H1 (cell line): ENCODE measurements around the gene IL27RA. TPM values are rescaled to one million over a fixed set of nuclear protein-coding genes. Genes with fewer than 3 reads are reported as not detected.

Source experiments
- CTCF ChIA-PET: fragments of 300-600 bp; sonication (Branson Sonifier 250); formaldehyde crosslinking; loops from one replicate; lab custom pipeline; 2021; ENCODE audit not compliant: partially characterized antibody; lab: Charles Lee
- POLR2A ChIA-PET: fragments of 300-600 bp; sonication (Branson Sonifier 250); formaldehyde crosslinking; loops from one replicate; lab custom pipeline; 2021; ENCODE audit warnings: inconsistent platforms; ENCODE audit not compliant: partially characterized antibody; lab: Charles Lee
- DNase-seq, 2 experiments: peaks; one replicate each; pipeline versions ENCODE4 v3.0.0 to v3.0.0-alpha.2; 2010 to 2022; ENCODE audit warnings: low spot score in 2 of 2, low read depth in 1 of 2, mixed read lengths in 1 of 2
- FAIRE-seq: peaks from 2 replicates; lab custom pipeline; 2011; peaks lifted over from hg19 to GRCh38; lab: Jason Lieb, UNC
- H2AFZ ChIP-seq: 2 replicates; pipeline ENCODE4 v1.8.1; 2012; ENCODE audit warnings: low read length, inconsistent platforms
- H2AK5ac ChIP-seq: 2 replicates; pipeline ENCODE4 v1.6.1; 2013; ENCODE audit warnings: low read depth, low read length
- H2BK120ac ChIP-seq: replicated peaks from 2 replicates; pipeline ENCODE3; 2013; ENCODE audit warnings: low read depth, low read length, inconsistent platforms
- H2BK12ac ChIP-seq: 2 replicates; pipeline ENCODE4 v1.6.1; 2013; ENCODE audit warnings: low read depth, low read length
- H2BK15ac ChIP-seq: 2 replicates; pipeline ENCODE4 v1.6.1; 2013; ENCODE audit warnings: low read length
- H2BK20ac ChIP-seq: 2 replicates; pipeline ENCODE4 v1.6.1; 2013; ENCODE audit warnings: low read length
- H2BK5ac ChIP-seq: 2 replicates; pipeline ENCODE4 v1.6.1; 2013; ENCODE audit warnings: low read depth, low read length
- H3K14ac ChIP-seq: 2 replicates; pipeline ENCODE4 v1.6.1; 2013; ENCODE audit warnings: inconsistent platforms; ENCODE audit not compliant: insufficient read length
- H3K18ac ChIP-seq: 2 replicates; pipeline ENCODE4 v1.6.1; 2013; ENCODE audit warnings: low read length; ENCODE audit errors: extremely low read depth
- H3K23ac ChIP-seq: 2 replicates; pipeline ENCODE4 v1.6.1; 2013; ENCODE audit warnings: inconsistent platforms; ENCODE audit not compliant: insufficient read length
- H3K23me2 ChIP-seq: 2 replicates; pipeline ENCODE4 v1.6.1; 2013; ENCODE audit warnings: low read depth, low read length
- H3K27ac ChIP-seq: 2 replicates; pipeline ENCODE4 v1.6.1; 2011; ENCODE audit warnings: low read depth, low read length, inconsistent platforms
- H3K27me3 ChIP-seq, 4 experiments: replicated peaks in 1 of 4; 1 replicate in 1 of 4; 2 replicates in 3 of 4; pipeline versions ENCODE4 v1.6.1 to v1.8.1; 2011 to 2013; ENCODE audit warnings: low read length in 3 of 4, mild to moderate bottlenecking in 3 of 4, inconsistent platforms in 2 of 4, mixed read lengths in 2 of 4, moderate library complexity in 1 of 4; ENCODE audit not compliant: control insufficient read depth in 3 of 4, insufficient read depth in 3 of 4; ENCODE audit errors: extremely low read depth in 1 of 4
- H3K36me3 ChIP-seq, 4 experiments: 2 replicates each; pipeline versions ENCODE4 v1.6.1 to v1.8.1; 2011 to 2013; ENCODE audit warnings: mild to moderate bottlenecking in 4 of 4, low read length in 3 of 4, moderate library complexity in 2 of 4, control low read depth in 1 of 4, inconsistent platforms in 1 of 4; ENCODE audit not compliant: insufficient read depth in 4 of 4, control insufficient read depth in 2 of 4
- H3K4ac ChIP-seq: replicated peaks from 2 replicates; pipeline ENCODE3; 2013; ENCODE audit warnings: low read length, low read depth, mixed read lengths, inconsistent platforms; ENCODE audit not compliant: insufficient read length
- H3K4me1 ChIP-seq, 4 experiments: replicated peaks in 1 of 4; 1 replicate in 1 of 4; 2 replicates in 3 of 4; pipeline versions ENCODE4 v1.6.1 to v1.8.1; 2011 to 2013; ENCODE audit warnings: low read length in 3 of 4, inconsistent platforms in 2 of 4, mixed read lengths in 1 of 4; ENCODE audit not compliant: insufficient read depth in 4 of 4, control insufficient read depth in 3 of 4
- H3K4me2 ChIP-seq, 2 experiments: 2 replicates each; pipeline versions ENCODE4 v1.6.1 to v1.8.1; 2011 to 2013; ENCODE audit warnings: low read depth in 2 of 2, low read length in 2 of 2, control low read depth in 1 of 2, inconsistent platforms in 1 of 2, mild to moderate bottlenecking in 1 of 2; ENCODE audit not compliant: insufficient read depth in 1 of 2
- H3K4me3 ChIP-seq, 4 experiments: fragments of 200-600, 300-600 bp in 1 of 4; sonication (generic), shearing (Covaris generic), sonication (Bioruptor Twin) in 1 of 4; 2 replicates each; pipeline versions ENCODE4 v1.5.1 to v1.8.1; 2011 to 2016; ENCODE audit warnings: low read length in 4 of 4, low read depth in 3 of 4, control low read depth in 2 of 4, inconsistent platforms in 2 of 4, mild to moderate bottlenecking in 2 of 4, mixed read lengths in 1 of 4, moderate library complexity in 1 of 4; ENCODE audit not compliant: insufficient read depth in 2 of 4; ENCODE audit errors: extremely low read depth in 1 of 4
- H3K56ac ChIP-seq: replicated peaks from 2 replicates; pipeline ENCODE3; 2013; ENCODE audit warnings: low read depth, mild to moderate bottlenecking, mixed read lengths, low read length, inconsistent platforms; ENCODE audit not compliant: insufficient read length
- H3K79me1 ChIP-seq: 2 replicates; pipeline ENCODE4 v1.6.1; 2013; ENCODE audit warnings: low read depth, low read length, control low read depth
- H3K79me2 ChIP-seq, 2 experiments: 2 replicates each; pipeline versions ENCODE4 v1.6.1 to v1.8.1; 2012 to 2013; ENCODE audit warnings: low read length in 2 of 2, mild to moderate bottlenecking in 2 of 2, inconsistent platforms in 1 of 2; ENCODE audit not compliant: insufficient read depth in 2 of 2, control insufficient read depth in 1 of 2
- H3K9ac ChIP-seq, 4 experiments: replicated peaks in 1 of 4; 1 replicate in 1 of 4; 2 replicates in 3 of 4; pipeline versions ENCODE4 v1.6.1 to v1.8.1; 2011 to 2013; ENCODE audit warnings: low read depth in 3 of 4, low read length in 3 of 4, control low read depth in 2 of 4, mild to moderate bottlenecking in 2 of 4, moderate library complexity in 2 of 4, inconsistent platforms in 1 of 4; ENCODE audit errors: extremely low read depth in 1 of 4
- H3K9me3 ChIP-seq, 2 experiments: 2 replicates each; pipeline versions ENCODE4 v1.6.1 to v1.8.1; 2012 to 2013; ENCODE audit warnings: mild to moderate bottlenecking in 2 of 2, moderate library complexity in 2 of 2, control low read depth in 1 of 2, inconsistent platforms in 1 of 2, low read depth in 1 of 2, low read length in 1 of 2, mixed read lengths in 1 of 2; ENCODE audit not compliant: insufficient read depth in 2 of 2
- H4K20me1 ChIP-seq, 2 experiments: replicated peaks in 1 of 2; 2 replicates each; pipeline versions ENCODE3 to v1.8.1; 2011 to 2013; ENCODE audit warnings: inconsistent platforms in 2 of 2, low read length in 2 of 2, mild to moderate bottlenecking in 1 of 2; ENCODE audit not compliant: insufficient read depth in 2 of 2, control insufficient read depth in 1 of 2
- H4K5ac ChIP-seq: 2 replicates; pipeline ENCODE4 v1.6.1; 2013; ENCODE audit warnings: low read length, low read depth, mixed read lengths, inconsistent platforms; ENCODE audit not compliant: insufficient read length
- H4K8ac ChIP-seq: 2 replicates; pipeline ENCODE4 v1.8.0; 2013; ENCODE audit warnings: mild to moderate bottlenecking, moderate library complexity, low read length, inconsistent platforms; ENCODE audit not compliant: insufficient read depth; ENCODE audit errors: extremely low read depth
- H4K91ac ChIP-seq: replicated peaks from 2 replicates; pipeline ENCODE3; 2013; ENCODE audit warnings: low read length, mixed read lengths, inconsistent platforms; ENCODE audit not compliant: insufficient read length
- BRCA1 ChIP-seq: IDR thresholded peaks from 2 replicates; pipeline ENCODE4 v1.6.1; 2012; ENCODE audit warnings: low read depth, low read length, improper control_type of control experiment
- CREB1 ChIP-seq: IDR thresholded peaks from 2 replicates; pipeline ENCODE4 v1.6.1; 2012; ENCODE audit warnings: inconsistent platforms
- CTBP2 ChIP-seq: IDR thresholded peaks from 2 replicates; pipeline ENCODE4 v1.7.0; 2011; ENCODE audit warnings: borderline replicate concordance, mild to moderate bottlenecking, moderate library complexity, mixed read lengths, low read length; ENCODE audit not compliant: insufficient read depth, insufficient read length
- GTF2F1 ChIP-seq: IDR thresholded peaks from 2 replicates; pipeline ENCODE4 v1.6.1; 2012; ENCODE audit warnings: low read depth, low read length, improper control_type of control experiment, borderline replicate concordance
- KDM5A ChIP-seq: fragments of 200-600 bp; IDR thresholded peaks from 2 replicates; pipeline ENCODE4 v1.7.1; 2012; ENCODE audit warnings: mild to moderate bottlenecking, low read length, inconsistent platforms, mixed read lengths
- MAFK ChIP-seq: IDR thresholded peaks from 2 replicates; pipeline ENCODE4 v1.6.1; 2012; ENCODE audit warnings: low read depth, mild to moderate bottlenecking, improper control_type of control experiment, low read length
- POLR2A ChIP-seq, 2 experiments: IDR thresholded peaks; 1 replicate in 1 of 2; 2 replicates in 1 of 2; pipeline ENCODE4 v1.6.1; 2011; ENCODE audit warnings: low read depth in 2 of 2, low read length in 2 of 2, mild to moderate bottlenecking in 2 of 2; ENCODE audit errors: control extremely low read depth in 1 of 2
- RAD21 ChIP-seq, 2 experiments: IDR thresholded peaks in 1 of 2; conservative IDR thresholded peaks in 1 of 2; 2 replicates each; pipeline ENCODE4 v1.6.1; 2011; ENCODE audit warnings: low read depth in 2 of 2, low read length in 2 of 2, improper control_type of control experiment in 1 of 2, inconsistent platforms in 1 of 2, mild to moderate bottlenecking in 1 of 2, moderate library complexity in 1 of 2
- RNF2 ChIP-seq: fragments of 200-900, 300-1000 bp; sonication (generic); IDR thresholded peaks from 2 replicates; pipeline ENCODE4 v1.7.1; 2016; ENCODE audit warnings: borderline replicate concordance, low read depth, mild to moderate bottlenecking, antibody characterized with exemption, low read length; ENCODE audit not compliant: poor library complexity, severe bottlenecking; ENCODE audit errors: missing control alignments
- TAF1 ChIP-seq: IDR thresholded peaks from 2 replicates; pipeline ENCODE4 v1.6.1; 2011; ENCODE audit warnings: mild to moderate bottlenecking, low read depth, low read length
- TBP ChIP-seq: IDR thresholded peaks from 2 replicates; pipeline ENCODE4 v1.6.1; 2011; ENCODE audit warnings: low read depth, low read length, improper control_type of control experiment
- TCF12 ChIP-seq: IDR thresholded peaks from 2 replicates; pipeline ENCODE4 v1.6.1; 2011; ENCODE audit warnings: low read depth, mild to moderate bottlenecking, low read length
- WGBS, 2 experiments: shearing (Covaris generic) in 1 of 2; methylation state at CpG; one replicate each; pipeline versions ENCODE4 v1.1.6 to v1.1.7; 2013 to 2015; ENCODE audit warnings: low lambda C conversion rate in 2 of 2, mixed read lengths in 2 of 2, inconsistent platforms in 1 of 2, low coverage in 1 of 2, missing lambda C conversion rate in 1 of 2; ENCODE audit not compliant: insufficient replicate concordance in 2 of 2, insufficient coverage in 1 of 2, insufficient read length in 1 of 2; ENCODE audit errors: extremely low coverage in 1 of 2, missing lambda C conversion rate in 1 of 2; 5-methylcytosine and 5-hydroxymethylcytosine counted together
- polyA plus RNA-seq, 7 experiments: library from polyadenylated mRNA; depleted of rRNA in 3 of 7; stranded (reverse) in 5 of 7; unstranded in 2 of 7; fragments of >200 nt in 5 of 7; fragments of 200-250 nt in 2 of 7; gene quantifications; 1 replicate in 5 of 7; 2 replicates in 1 of 7; 4 replicates in 1 of 7; pipeline versions ENCODE4 v1.2.1 to v1.2.3, GENCODE V29; 2011 to 2013; ENCODE audit warnings: missing spikeins in 2 of 7, mixed read lengths in 2 of 7
- total RNA-seq: library from RNA; stranded (reverse); fragmentation: NEBNext Ultra II Directional; extraction: Animal tissue kit (Norgen Biotek cat#: 25700); gene quantifications from 2 replicates; pipeline ENCODE4 v1.2.1, GENCODE V29; 2021
- TF ChIP-seq, protein P1 (sequence below): IDR thresholded peaks from 2 replicates; pipeline ENCODE4 v1.6.1; 2011; ENCODE audit warnings: low read length, improper control_type of control experiment

IL27RA gene
- total and polyA plus RNA-seq, 2 of the 8 experiments (the other 6 are each of a cell fraction or from before 2014, with no cell fraction given) = 9.9 to 14.7 TPM

DNA sequence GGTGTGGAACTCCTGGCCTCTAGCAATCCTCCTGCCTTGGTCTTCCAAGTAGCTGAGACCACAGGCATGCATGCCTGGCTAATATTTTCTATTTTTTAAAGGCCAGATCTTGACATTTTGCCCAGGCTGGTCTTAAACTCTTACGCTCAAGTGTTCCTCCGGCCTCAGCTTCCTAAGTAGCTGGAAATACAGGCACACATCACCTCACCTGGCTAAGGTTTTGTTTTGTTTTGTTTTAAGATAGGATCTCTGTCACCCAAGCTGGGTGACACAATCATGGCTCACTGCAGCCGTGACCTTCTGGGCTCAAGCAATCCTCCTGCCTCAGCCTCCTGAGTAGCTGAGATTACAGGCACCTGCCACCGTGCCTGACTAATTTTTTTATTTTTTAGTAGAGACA is 9.1 kb upstream of the IL27RA start:
- H3K9ac ChIP-seq = no peak overlapping the region
- no peak overlapping the region for H3K14ac ChIP-seq
- no peaks in the 10 kb centered on the region for H3K36me3 ChIP-seq
- WGBS, 2 experiments = 91% methylated on average over 4 of the region's 4 CpGs; no CpG with 5 or more reads in 1 of the 2 experiments
- H3K23ac ChIP-seq = no peak overlapping the region
- no peak overlapping the region for H4K91ac ChIP-seq
- H2AK5ac ChIP-seq = no peak overlapping the region
- no peaks in the 10 kb centered on the region for H3K9me3 ChIP-seq
- H4K5ac ChIP-seq = no peak overlapping the region
- no peak overlapping the region for H4K8ac ChIP-seq
- ChIA-PET POLR2A (interaction anchor here (1.1 to 1.9 kb wide), 5 partner anchors 9 to 62 kb away, joined by 3 to 5 read pairs (median 4); partner anchors contain the start of gene IL27RA), CTCF (interaction anchor here (0.6 to 2.3 kb wide), 17 partner anchors 9 to 207 kb away, joined by 3 to 15 read pairs (median 4); partner anchors contain the start of gene IL27RA)
- H3K79me1 ChIP-seq = no peaks in the 10 kb centered on the region
- H3K4me3 ChIP-seq = no peak overlapping the region
- H2BK15ac ChIP-seq = no peak overlapping the region
- H3K4ac ChIP-seq = no peak overlapping the region
- no peak overlapping the region for H2BK5ac ChIP-seq
- no peaks in the 10 kb centered on the region for H3K23me2 ChIP-seq
- H2AFZ ChIP-seq = no peak overlapping the region; the same call in 1 of the 2 replicates
- H3K56ac ChIP-seq = no peak overlapping the region
- H4K20me1 ChIP-seq = no peaks in the 10 kb centered on the region
- no peak overlapping the region for H3K4me2 ChIP-seq
- H3K4me1 ChIP-seq = peaks cover 0 to 2% (median 0%) of the 10 kb centered on the region in 4 experiments; a peak in 1 of 7 replicates
- no peaks in the 10 kb centered on the region for H3K79me2 ChIP-seq
- no peak overlapping the region for H2BK120ac ChIP-seq
- H3K18ac ChIP-seq = no peak overlapping the region; the same call in 1 of the 2 replicates
- no peak overlapping the region for H2BK12ac ChIP-seq
- no peak overlapping the region for H3K27ac ChIP-seq
- DNase-seq (no peak), FAIRE-seq (no peak)
- no peak overlapping the region for H2BK20ac ChIP-seq
- no peaks in the 10 kb centered on the region for H3K27me3 ChIP-seq
- TF ChIP-seq RNF2 = no peak
- no peak for TF ChIP-seq RAD21 (IDR thresholded peaks at IDR 0.05 in 1 of 2, conservative IDR thresholded peaks at IDR 0.05 in 1 of 2; ENCODE audit: low read depth in 2 of 2, low read length in 2 of 2)
- no peak for TF ChIP-seq MAFK
- no peak for TF ChIP-seq CTBP2
- TF ChIP-seq GTF2F1 = no peak
- TF ChIP-seq CREB1 = no peak
- no peak for TF ChIP-seq KDM5A
- TF ChIP-seq, protein P1, sequence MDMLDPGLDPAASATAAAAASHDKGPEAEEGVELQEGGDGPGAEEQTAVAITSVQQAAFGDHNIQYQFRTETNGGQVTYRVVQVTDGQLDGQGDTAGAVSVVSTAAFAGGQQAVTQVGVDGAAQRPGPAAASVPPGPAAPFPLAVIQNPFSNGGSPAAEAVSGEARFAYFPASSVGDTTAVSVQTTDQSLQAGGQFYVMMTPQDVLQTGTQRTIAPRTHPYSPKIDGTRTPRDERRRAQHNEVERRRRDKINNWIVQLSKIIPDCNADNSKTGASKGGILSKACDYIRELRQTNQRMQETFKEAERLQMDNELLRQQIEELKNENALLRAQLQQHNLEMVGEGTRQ = no peak
- no peak for TF ChIP-seq TAF1
- no peak for TF ChIP-seq TCF12
- TF ChIP-seq POLR2A (IDR thresholded peaks at IDR 0.05; ENCODE audit: control extremely low read depth in 1 of 2, low read depth in 2 of 2, low read length in 2 of 2) = no peak
- no peak for TF ChIP-seq TBP
- TF ChIP-seq BRCA1 = no peak
